Activated CD4-positive, alpha-beta T cell treated with anti-CD3 and anti-CD28 coated beads for 36 hours (primary cell): Measurements from ENCODE around the gene CHML. TPM values are rescaled to one million over a fixed set of nuclear protein-coding genes. Genes with fewer than 3 reads are reported as not detected.

Experiments used
- ATAC-seq: fragments of 200-7000 bp; cut with Tn5 transposase; one replicate; pipeline ENCODE4 v1.10.0; 2021; ENCODE audit warnings: mild to moderate bottlenecking, moderate library complexity
- CTCF ChIA-PET: fragments of 350-600 bp; sonication (Branson Sonifier 250); formaldehyde crosslinking; loops from one replicate; lab custom pipeline; 2021; ENCODE audit warnings: antibody characterized with exemption; lab: Charles Lee
- POLR2A ChIA-PET: fragments of 350-600 bp; sonication (Branson Sonifier 250); formaldehyde crosslinking; loops from one replicate; lab custom pipeline; 2021; ENCODE audit warnings: antibody characterized with exemption, inconsistent platforms; lab: Charles Lee
- DNase-seq: peaks from one replicate; pipeline ENCODE4 v3.0.0-alpha.2; 2020
- H3K27ac Mint-ChIP-seq: one replicate; pipeline ENCODE4 v1.8.0; 2021; ENCODE audit warnings: mixed read lengths
- H3K27me3 Mint-ChIP-seq: one replicate; pipeline ENCODE4 v1.8.0; 2021; ENCODE audit warnings: mixed read lengths
- H3K36me3 Mint-ChIP-seq: one replicate; pipeline ENCODE4 v1.8.0; 2021; ENCODE audit warnings: low read depth, mixed read lengths
- H3K4me1 Mint-ChIP-seq: one replicate; pipeline ENCODE4 v1.8.0; 2021; ENCODE audit warnings: mixed read lengths
- H3K4me3 Mint-ChIP-seq: one replicate; pipeline ENCODE4 v1.8.0; 2021; ENCODE audit warnings: mild to moderate bottlenecking, moderate library complexity, mixed read lengths
- H3K9me3 Mint-ChIP-seq: one replicate; pipeline ENCODE4 v1.8.0; 2021; ENCODE audit warnings: low read depth, mixed read lengths
- intact Hi-C, 2 experiments: fragments of 100-400 bp; cut with DNase I in 1 of 2; cut with micrococcal nuclease in 1 of 2; formaldehyde crosslinking; loops; one replicate each; pipeline versions ENCODE4 v1.14.2 to v1.15.1; 2022 to 2024; cut with DNase I, micrococcal nuclease
- total RNA-seq, 2 experiments: library from RNA; stranded (reverse); gene quantifications; one replicate each; pipeline ENCODE4 v1.2.3, GENCODE V29; 2021

The CHML gene
- total RNA-seq, 2 experiments from 2014 or later: 13.4 to 16.5 TPM

- peaks cover 13% of the 10 kb centered on the region for H3K4me1 Mint-ChIP-seq
- no peaks in the 10 kb centered on the region for H3K36me3 Mint-ChIP-seq
- intact Hi-C loops: no loop called here
- ATAC-seq: no peak
- H3K4me3 Mint-ChIP-seq: no peak overlapping the region
- H3K9me3 Mint-ChIP-seq: peaks cover 10% of the 10 kb centered on the region
- no peak for DNase-seq
- no peaks in the 10 kb centered on the region for H3K27me3 Mint-ChIP-seq
- ChIA-PET POLR2A (no interaction called here), CTCF (no interaction called here)
- H3K27ac Mint-ChIP-seq: no peak overlapping the region
Observed at GRCh38 chr1:241645199-241645598, 5.0 kb upstream of the CHML start.

GRCh38 chr1:241644259-241644658 is 4.1 kb upstream of the CHML start:
- peaks cover 13% of the 10 kb centered on the region for H3K4me1 Mint-ChIP-seq
- DNase-seq (no peak), ATAC-seq (no peak)
- H3K9me3 Mint-ChIP-seq: peaks cover 10% of the 10 kb centered on the region
- no peak overlapping the region for H3K4me3 Mint-ChIP-seq
- ChIA-PET CTCF (no interaction called here), POLR2A (no interaction called here)
- H3K36me3 Mint-ChIP-seq: no peaks in the 10 kb centered on the region
- no peaks in the 10 kb centered on the region for H3K27me3 Mint-ChIP-seq
- intact Hi-C loops: loop anchor here in 1 of 2 experiments (5.0 kb wide), 1 partner anchor 73 kb away; no protein-coding TSS in a partner anchor
- H3K27ac Mint-ChIP-seq: no peak overlapping the region

DNA sequence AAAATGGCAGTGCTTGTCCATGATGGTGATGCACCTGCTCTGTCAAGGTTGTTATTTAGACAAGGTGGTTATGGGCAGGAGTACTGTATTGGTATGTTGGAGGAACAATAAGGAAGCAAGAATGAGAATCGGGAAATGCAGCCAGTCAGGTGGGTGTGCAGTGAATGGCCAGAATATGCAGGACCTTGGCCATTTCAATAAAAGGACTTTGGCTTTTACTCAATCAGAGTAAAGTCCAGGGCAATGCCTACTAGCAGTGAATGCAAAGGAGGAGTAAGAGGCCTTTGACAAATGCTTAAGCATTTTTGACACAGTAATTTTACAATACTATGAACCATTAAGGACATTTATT is 2.4 kb upstream of the CHML start:
- no peak for DNase-seq
- H3K4me3 Mint-ChIP-seq: no peak overlapping the region
- H3K4me1 Mint-ChIP-seq: peaks cover 25% of the 10 kb centered on the region
- ChIA-PET POLR2A (no interaction called here), CTCF (interaction anchor here (0.6 kb wide), 2 partner anchors 120 to 206 kb away, joined by 3 read pairs; no protein-coding TSS in a partner anchor)
- H3K9me3 Mint-ChIP-seq: peaks cover 8% of the 10 kb centered on the region
- no peak for ATAC-seq
- no peaks in the 10 kb centered on the region for H3K27me3 Mint-ChIP-seq
- intact Hi-C loops: loop anchor here in 1 of 2 experiments (5.0 kb wide), 1 partner anchor 75 kb away; no protein-coding TSS in a partner anchor
- peaks cover 6% of the 10 kb centered on the region for H3K36me3 Mint-ChIP-seq
- H3K27ac Mint-ChIP-seq: no peak overlapping the region

GRCh38 chr1:241641773-241642592 is 1.8 kb upstream of the CHML start:
- Mint-ChIP-seq H3K27ac (no peak overlapping the region), H3K4me1 (peaks cover 31% of the 10 kb centered on the region), H3K36me3 (peaks cover 11% of the 10 kb centered on the region), H3K9me3 (peaks cover 8% of the 10 kb centered on the region), H3K27me3 (no peaks in the 10 kb centered on the region), H3K4me3 (no peak overlapping the region)
- DNase-seq: no peak
- CTCF ChIA-PET: interaction anchor here (0.6 to 1.0 kb wide), 2 partner anchors 31 to 120 kb away, joined by 3 read pairs; no protein-coding TSS in a partner anchor
- intact Hi-C loops: loop anchor here in 1 of 2 experiments (5.0 kb wide), 1 partner anchor 75 kb away; no protein-coding TSS in a partner anchor
- POLR2A ChIA-PET: interaction anchor here (0.5 kb wide), 1 partner anchor 34 kb away, joined by 7 read pairs; no protein-coding TSS in a partner anchor
- no peak for ATAC-seq

DNA sequence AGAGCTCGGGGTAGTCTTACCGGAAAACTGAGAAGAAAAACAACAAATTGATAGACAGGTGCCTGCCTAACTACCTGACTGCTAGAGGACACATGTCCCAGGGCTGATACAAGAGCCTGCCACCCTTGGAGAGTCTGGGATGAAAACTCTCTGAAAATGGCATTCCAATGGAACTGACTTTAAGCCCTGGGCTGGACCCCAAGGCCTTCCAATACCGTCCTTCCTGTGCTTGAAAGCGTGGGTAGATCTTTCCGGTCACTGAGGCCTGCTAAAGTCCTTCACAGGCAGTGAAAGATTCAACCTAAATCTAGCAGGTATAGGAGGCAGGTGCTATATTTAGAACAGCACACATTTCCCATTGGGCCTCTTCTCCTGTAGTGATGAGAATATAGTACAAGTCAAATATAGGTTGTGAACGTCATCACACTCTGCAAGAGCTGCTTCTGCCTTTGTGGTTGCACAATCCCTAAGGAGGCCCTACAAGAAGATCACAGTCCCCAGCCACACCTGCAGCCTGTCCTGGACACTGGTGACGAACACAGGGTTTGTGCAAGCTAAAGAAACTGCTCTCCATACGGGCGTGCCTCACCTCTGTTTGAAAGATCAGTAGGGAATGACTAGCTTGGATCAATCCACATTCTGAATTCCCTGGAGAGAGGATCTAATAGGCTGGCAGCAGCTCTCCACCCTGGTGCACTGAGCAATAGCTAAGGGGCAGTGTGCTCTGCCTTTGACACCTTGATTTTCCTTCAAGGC is 876 bp upstream of the CHML start:
- ATAC-seq (no peak), DNase-seq (peak; percentile 9)
- intact Hi-C loops: loop anchor here (1.0 to 5.0 kb wide), 6 partner anchors 36 to 1615 kb away; partner anchors contain the start of genes EXO1 (in 2 of the 2), FH (in 2 of the 2) and SDCCAG8 (in 1 of the 2)

DNA sequence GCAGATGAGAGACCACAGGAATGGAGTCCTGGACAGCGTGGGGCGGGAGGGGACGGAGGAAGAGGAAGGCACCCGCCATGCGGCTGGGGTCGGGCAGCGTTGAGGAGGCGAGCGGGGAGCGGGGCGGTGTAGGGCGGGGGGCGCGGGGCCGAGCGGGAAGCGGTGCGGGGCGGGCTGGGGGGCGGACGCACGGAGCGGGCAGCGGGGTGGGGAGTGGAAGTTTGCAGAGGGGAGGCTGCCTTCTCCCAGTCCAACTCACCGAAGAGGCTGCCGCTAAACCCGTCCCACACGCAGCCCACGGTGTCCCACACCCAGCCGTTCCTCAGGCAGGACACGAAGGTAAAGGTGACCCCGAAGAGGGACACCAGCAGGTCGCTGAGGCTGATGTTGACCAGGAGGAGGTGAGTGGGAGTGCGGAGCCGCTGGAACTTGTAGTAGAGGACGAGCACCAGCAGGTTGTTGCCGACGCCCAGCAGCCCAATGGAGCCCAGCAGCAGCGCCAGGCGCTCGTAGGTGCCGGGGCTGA is 483 bp downstream of the CHML start:
- intact Hi-C loops: loop anchor here (1.0 to 5.0 kb wide), 6 partner anchors 38 to 1617 kb away; partner anchors contain the start of genes EXO1 (in 2 of the 2), FH (in 2 of the 2) and SDCCAG8 (in 1 of the 2)
- H3K9me3 Mint-ChIP-seq: peaks cover 8% of the 10 kb centered on the region
- H3K4me3 Mint-ChIP-seq: peak overlapping the region; percentile 77
- ATAC-seq (peak; percentile 53), DNase-seq (peak; percentile 53)
- peak overlapping the region; percentile 81 for H3K27ac Mint-ChIP-seq
- peaks cover 47% of the 10 kb centered on the region for H3K4me1 Mint-ChIP-seq
- CTCF ChIA-PET: interaction anchor here (1.1 to 1.5 kb wide), 3 partner anchors 12 to 18 kb away, joined by 3 to 7 read pairs (median 3); no protein-coding TSS in a partner anchor
- H3K36me3 Mint-ChIP-seq: peaks cover 26% of the 10 kb centered on the region
- H3K27me3 Mint-ChIP-seq: no peaks in the 10 kb centered on the region
- POLR2A ChIA-PET: interaction anchor here (0.6 to 0.7 kb wide), 2 partner anchors 83 to 211 kb away, joined by 3 to 4 read pairs; no protein-coding TSS in a partner anchor

More for the DNA sequence above, 876 bp upstream of the CHML start:
- H3K9me3 Mint-ChIP-seq: peaks cover 8% of the 10 kb centered on the region
- peak overlapping the region; percentile 59 for H3K4me3 Mint-ChIP-seq
- peaks cover 38% of the 10 kb centered on the region for H3K4me1 Mint-ChIP-seq
- POLR2A ChIA-PET: interaction anchor here (0.9 kb wide), 1 partner anchor 207 kb away, joined by 3 read pairs; the partner anchor contains the start of gene EXO1
- H3K36me3 Mint-ChIP-seq: peaks cover 16% of the 10 kb centered on the region
- H3K27me3 Mint-ChIP-seq: no peaks in the 10 kb centered on the region
- CTCF ChIA-PET: interaction anchor here (0.9 to 1.5 kb wide), 5 partner anchors 10 to 202 kb away, joined by 3 to 7 read pairs (median 3); no protein-coding TSS in a partner anchor
- peak overlapping the region; percentile 83 for H3K27ac Mint-ChIP-seq

DNA sequence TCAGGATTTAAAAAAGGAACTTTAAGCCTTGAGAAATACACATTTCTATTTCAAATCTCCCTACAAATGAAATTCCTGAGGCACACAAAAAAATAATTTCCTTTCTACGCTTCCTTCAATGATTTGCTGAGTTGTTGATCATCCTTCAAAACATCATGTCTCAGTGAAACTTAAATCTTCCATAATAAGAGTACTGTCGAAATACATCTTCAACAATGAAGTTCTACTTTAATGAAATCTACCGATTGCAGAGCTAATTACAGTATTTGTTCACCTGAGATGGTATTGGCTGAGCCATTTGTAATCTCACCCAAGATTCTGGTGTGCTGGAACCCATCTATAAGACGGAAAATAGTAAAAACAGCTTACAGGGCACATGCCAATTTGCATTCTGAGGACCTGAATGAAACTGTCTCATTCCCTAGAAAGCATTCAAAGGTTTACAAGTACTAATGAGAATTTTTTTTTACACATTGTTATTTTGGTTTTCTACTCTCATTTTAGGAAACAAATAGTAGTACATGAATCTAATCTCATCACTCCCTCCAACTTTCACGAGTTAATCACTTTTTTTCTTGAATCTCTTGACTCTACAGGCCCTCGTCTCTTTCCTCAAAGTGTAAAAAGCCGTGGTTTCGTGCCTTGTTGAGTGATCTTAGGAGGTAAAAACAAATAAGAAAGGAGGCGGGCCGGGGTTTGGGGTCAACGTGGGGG is 1.1 kb downstream of the CHML start:
- POLR2A ChIA-PET: interaction anchor here (0.6 kb wide), 1 partner anchor 211 kb away, joined by 4 read pairs; no protein-coding TSS in a partner anchor

GRCh38 chr1:241638099-241638682 is 2.0 kb downstream of the CHML start:
- no peak for DNase-seq
- peaks cover 34% of the 10 kb centered on the region for H3K36me3 Mint-ChIP-seq
- peak overlapping the region; percentile 77 for H3K4me3 Mint-ChIP-seq
- H3K27ac Mint-ChIP-seq: no peak overlapping the region
- peaks cover 45% of the 10 kb centered on the region for H3K4me1 Mint-ChIP-seq
- POLR2A ChIA-PET: no interaction called here
- intact Hi-C loops: no loop called here
- H3K27me3 Mint-ChIP-seq: no peaks in the 10 kb centered on the region
- peaks cover 8% of the 10 kb centered on the region for H3K9me3 Mint-ChIP-seq
- CTCF ChIA-PET: interaction anchor here (0.6 to 1.3 kb wide), 3 partner anchors 8 to 16 kb away, joined by 3 to 4 read pairs (median 3); no protein-coding TSS in a partner anchor
- no peak for ATAC-seq

More for the DNA sequence above, 1.1 kb downstream of the CHML start:
- Mint-ChIP-seq H3K27me3 (no peaks in the 10 kb centered on the region), H3K9me3 (peaks cover 8% of the 10 kb centered on the region), H3K4me3 (peak overlapping the region; percentile 77), H3K4me1 (peaks cover 49% of the 10 kb centered on the region), H3K27ac (peak overlapping the region; percentile 80), H3K36me3 (peaks cover 32% of the 10 kb centered on the region)
- ATAC-seq: no peak
- CTCF ChIA-PET: interaction anchor here (1.1 kb wide), 1 partner anchor 12 kb away, joined by 3 read pairs; no protein-coding TSS in a partner anchor
- no peak for DNase-seq
- intact Hi-C loops: no loop called here

DNA sequence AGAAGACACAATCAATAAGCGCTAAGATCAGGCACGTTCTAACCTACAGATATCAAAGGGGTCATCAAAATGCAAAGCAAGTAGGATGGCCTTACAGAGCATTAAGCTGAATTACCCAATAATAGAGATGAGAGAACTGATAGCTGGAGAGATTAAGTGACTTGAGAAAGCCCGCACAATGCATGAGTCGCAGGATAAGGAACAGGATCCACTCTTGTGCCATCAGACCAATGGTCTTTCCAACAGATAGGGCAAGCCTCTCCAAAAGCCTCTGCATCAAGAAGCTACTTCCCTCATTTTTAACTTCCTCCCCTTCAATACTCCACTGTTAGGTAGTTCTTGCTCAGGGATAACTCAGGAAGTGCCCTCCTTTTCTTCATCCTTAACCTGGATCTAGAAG is 2.6 kb downstream of the CHML start:
- H3K36me3 Mint-ChIP-seq: peaks cover 34% of the 10 kb centered on the region
- no peak for ATAC-seq
- H3K4me3 Mint-ChIP-seq: peak overlapping the region; percentile 77
- ChIA-PET POLR2A (interaction anchor here (0.6 to 0.7 kb wide), 2 partner anchors 118 to 214 kb away, joined by 6 to 16 read pairs; partner anchors contain the start of gene FH), CTCF (interaction anchor here (0.8 to 1.3 kb wide), 2 partner anchors 10 to 16 kb away, joined by 4 read pairs; no protein-coding TSS in a partner anchor)
- intact Hi-C loops: no loop called here
- no peaks in the 10 kb centered on the region for H3K27me3 Mint-ChIP-seq
- no peak for DNase-seq
- H3K27ac Mint-ChIP-seq: no peak overlapping the region
- peaks cover 7% of the 10 kb centered on the region for H3K9me3 Mint-ChIP-seq
- peaks cover 45% of the 10 kb centered on the region for H3K4me1 Mint-ChIP-seq
